ENCODE results near the gene PBX3.

PBX3 gene

GRCh38 chr9:125752070-125752628 lies 5.0 kb downstream of the PBX3 start:
- H3K27me3 ChIP-seq (ENCODE audit: insufficient read depth, low read length, poor library complexity, severe bottlenecking) = no peaks in the 10 kb centered on the region
- no peaks in the 10 kb centered on the region for H3K9me3 ChIP-seq (ENCODE audit: insufficient read depth, low read depth, low read length)
- peak overlapping the region; percentile 84 for H3K4me2 ChIP-seq (ENCODE audit: low read depth, low read length, poor library complexity, severe bottlenecking)
- peak overlapping the region; percentile 24 for H3K9ac ChIP-seq (ENCODE audit: low read depth, low read length, poor library complexity, severe bottlenecking)
- H3F3A ChIP-seq (ENCODE audit: low read depth) = peaks cover 7% of the 10 kb centered on the region; the same call in 1 of the 2 replicates
- no peaks in the 10 kb centered on the region for H3K9me2 ChIP-seq (replicated peaks; ENCODE audit: low read depth, low read length)
- H3K4me1 ChIP-seq (ENCODE audit: insufficient read depth, low read length, poor library complexity, severe bottlenecking) = peaks cover 74% of the 10 kb centered on the region
- H2AFZ ChIP-seq (ENCODE audit: low read length) = no peak overlapping the region
- peaks cover 100% of the 10 kb centered on the region for H3K79me2 ChIP-seq (ENCODE audit: insufficient read depth, low read length)
- peak overlapping the region; percentile 79 for H3K4me3 ChIP-seq (ENCODE audit: low read length, poor library complexity, severe bottlenecking)
- 0 out of 2 replicates have a peak, but pooled peaks cover 4% of the 10 kb centered on the region for H3K36me3 ChIP-seq (ENCODE audit: insufficient read depth, low read length)
- TF ChIP-seq EZH2phosphoT487 (IDR thresholded peaks at IDR 0.05; ENCODE audit: borderline replicate concordance) = peak; percentile 92
- no peak for TF ChIP-seq CTCF (conservative IDR thresholded peaks at IDR 0.05; ENCODE audit: low read length)
- peaks cover 86% of the 10 kb centered on the region for H4K20me1 ChIP-seq (ENCODE audit: insufficient read depth, low read length, poor library complexity, severe bottlenecking)

- H3K9ac ChIP-seq (ENCODE audit: low read depth, low read length, poor library complexity, severe bottlenecking) = peak overlapping the region; percentile 24
- 0 out of 2 replicates have a peak, but pooled peaks cover 4% of the 10 kb centered on the region for H3K36me3 ChIP-seq (ENCODE audit: insufficient read depth, low read length)
- H4K20me1 ChIP-seq (ENCODE audit: insufficient read depth, low read length, poor library complexity, severe bottlenecking) = peaks cover 95% of the 10 kb centered on the region
- no peaks in the 10 kb centered on the region for H3K9me2 ChIP-seq (replicated peaks; ENCODE audit: low read depth, low read length)
- H3F3A ChIP-seq (ENCODE audit: low read depth) = peaks cover 7% of the 10 kb centered on the region; the same call in 1 of the 2 replicates
- peak overlapping the region; percentile 79 for H3K4me3 ChIP-seq (ENCODE audit: low read length, poor library complexity, severe bottlenecking)
- H3K4me1 ChIP-seq (ENCODE audit: insufficient read depth, low read length, poor library complexity, severe bottlenecking) = peaks cover 92% of the 10 kb centered on the region
- TF ChIP-seq EZH2phosphoT487 (IDR thresholded peaks at IDR 0.05; ENCODE audit: borderline replicate concordance) (no peak), CTCF (conservative IDR thresholded peaks at IDR 0.05; ENCODE audit: low read length) (no peak)
- no peaks in the 10 kb centered on the region for H3K27me3 ChIP-seq (ENCODE audit: insufficient read depth, low read length, poor library complexity, severe bottlenecking)
- H2AFZ ChIP-seq (ENCODE audit: low read length) = no peak overlapping the region
- H3K4me2 ChIP-seq (ENCODE audit: low read depth, low read length, poor library complexity, severe bottlenecking) = peak overlapping the region; percentile 84
- H3K9me3 ChIP-seq (ENCODE audit: insufficient read depth, low read depth, low read length) = no peaks in the 10 kb centered on the region
- H3K79me2 ChIP-seq (ENCODE audit: insufficient read depth, low read length) = peaks cover 100% of the 10 kb centered on the region
Measured at GRCh38 chr9:125754096-125754495, 6.9 kb downstream of the PBX3 start.

- no peaks in the 10 kb centered on the region for H3K9me3 ChIP-seq (ENCODE audit: insufficient read depth, low read depth, low read length)
- H3K27me3 ChIP-seq (ENCODE audit: insufficient read depth, low read length, poor library complexity, severe bottlenecking) = no peaks in the 10 kb centered on the region
- TF ChIP-seq CTCF (conservative IDR thresholded peaks at IDR 0.05; ENCODE audit: low read length) (no peak), EZH2phosphoT487 (IDR thresholded peaks at IDR 0.05; ENCODE audit: borderline replicate concordance) (no peak)
- H3K79me2 ChIP-seq (ENCODE audit: insufficient read depth, low read length) = peaks cover 100% of the 10 kb centered on the region
- peaks cover 91% of the 10 kb centered on the region for H3K4me1 ChIP-seq (ENCODE audit: insufficient read depth, low read length, poor library complexity, severe bottlenecking)
- H3K4me2 ChIP-seq (ENCODE audit: low read depth, low read length, poor library complexity, severe bottlenecking) = peak overlapping the region; percentile 84
- H2AFZ ChIP-seq (ENCODE audit: low read length) = no peak overlapping the region
- H3K9me2 ChIP-seq (replicated peaks; ENCODE audit: low read depth, low read length) = no peaks in the 10 kb centered on the region
- H3K36me3 ChIP-seq (ENCODE audit: insufficient read depth, low read length) = 0 out of 2 replicates have a peak, but pooled peaks cover 4% of the 10 kb centered on the region
- peak overlapping the region; percentile 79 for H3K4me3 ChIP-seq (ENCODE audit: low read length, poor library complexity, severe bottlenecking)
- H3K9ac ChIP-seq (ENCODE audit: low read depth, low read length, poor library complexity, severe bottlenecking) = no peak overlapping the region
- H4K20me1 ChIP-seq (ENCODE audit: insufficient read depth, low read length, poor library complexity, severe bottlenecking) = peaks cover 93% of the 10 kb centered on the region
- H3F3A ChIP-seq (ENCODE audit: low read depth) = peaks cover 7% of the 10 kb centered on the region; the same call in 1 of the 2 replicates
Measured at GRCh38 chr9:125755340-125755739, 8.2 kb downstream of the PBX3 start.
